Liver (tissue), 9 donors: ENCODE results near the gene GLT6D1. TPM values are rescaled to one million over a fixed set of nuclear protein-coding genes. Genes with fewer than 3 reads are reported as not detected.

Source experiments
- DNase-seq: peaks from one replicate; pipeline ENCODE4 v3.0.0-alpha.2; 2017; ENCODE audit warnings: low spot score
- H3K27ac ChIP-seq, 2 donors: one replicate each; pipeline ENCODE4 v1.7.0; 2013; ENCODE audit warnings: inconsistent platforms in 2 of 2, low read length in 2 of 2, control low read depth in 1 of 2, low read depth in 1 of 2, mild to moderate bottlenecking in 1 of 2
- H3K27me3 ChIP-seq, 4 donors: one replicate each; pipeline versions ENCODE4 v1.6.1 to v1.7.0; 2013; ENCODE audit warnings: low read length in 3 of 4, inconsistent platforms in 1 of 4, mild to moderate bottlenecking in 1 of 4, moderate library complexity in 1 of 4; ENCODE audit not compliant: control insufficient read depth in 4 of 4, insufficient read depth in 4 of 4
- H3K36me3 ChIP-seq, 4 donors: one replicate each; pipeline versions ENCODE4 v1.6.1 to v1.7.0; 2013; ENCODE audit warnings: low read length in 3 of 4, mild to moderate bottlenecking in 3 of 4, low read depth in 1 of 4, moderate library complexity in 1 of 4; ENCODE audit not compliant: control insufficient read depth in 4 of 4, insufficient read depth in 3 of 4
- H3K4me1 ChIP-seq, 4 donors: one replicate each; pipeline versions ENCODE4 v1.6.1 to v1.7.0; 2013; ENCODE audit warnings: low read length in 3 of 4, mild to moderate bottlenecking in 3 of 4, moderate library complexity in 1 of 4; ENCODE audit not compliant: control insufficient read depth in 4 of 4, insufficient read depth in 4 of 4
- H3K4me3 ChIP-seq, 3 donors: one replicate each; pipeline versions ENCODE4 v1.6.1 to v1.7.0; 2013; ENCODE audit warnings: low read length in 3 of 3, control low read depth in 1 of 3, low read depth in 1 of 3, mild to moderate bottlenecking in 1 of 3
- H3K9ac ChIP-seq, 2 donors: one replicate each; pipeline ENCODE4 v1.7.0; 2013; ENCODE audit warnings: low read length in 2 of 2, mild to moderate bottlenecking in 2 of 2, moderate library complexity in 2 of 2, control low read depth in 1 of 2, low read depth in 1 of 2
- H3K9me3 ChIP-seq, 4 donors: one replicate each; pipeline versions ENCODE4 v1.6.1 to v1.7.0; 2013; ENCODE audit warnings: low read length in 3 of 4; ENCODE audit not compliant: control insufficient read depth in 4 of 4
- ATF3 ChIP-seq: IDR thresholded peaks from 2 replicates; pipeline ENCODE4 v1.6.1; 2016; ENCODE audit warnings: antibody characterized with exemption
- EGR1 ChIP-seq, 2 donors: IDR thresholded peaks; 2 replicates each; pipeline ENCODE4 v1.6.1; 2016 to 2018; ENCODE audit warnings: antibody characterized with exemption in 2 of 2, low read depth in 2 of 2
- FOXA1 ChIP-seq: IDR thresholded peaks from 2 replicates; pipeline ENCODE4 v1.6.1; 2016; ENCODE audit warnings: antibody characterized with exemption
- FOXA2 ChIP-seq: IDR thresholded peaks from 2 replicates; pipeline ENCODE4 v1.6.1; 2016; ENCODE audit warnings: antibody characterized with exemption
- GABPA ChIP-seq, 2 donors: IDR thresholded peaks in 1 of 2; conservative IDR thresholded peaks in 1 of 2; 2 replicates each; pipeline ENCODE4 v1.6.1; 2016; ENCODE audit warnings: antibody characterized with exemption in 2 of 2, mild to moderate bottlenecking in 1 of 2, moderate library complexity in 1 of 2
- HNF4A ChIP-seq, 2 donors: conservative IDR thresholded peaks; 2 replicates each; pipeline ENCODE4 v1.6.1; 2016; ENCODE audit warnings: antibody characterized with exemption in 2 of 2, mild to moderate bottlenecking in 2 of 2
- HNF4G ChIP-seq: IDR thresholded peaks from 2 replicates; pipeline ENCODE4 v1.6.1; 2016; ENCODE audit warnings: antibody characterized with exemption
- JUND ChIP-seq, 2 donors: IDR thresholded peaks; 2 replicates each; pipeline ENCODE4 v1.6.1; 2016; ENCODE audit warnings: antibody characterized with exemption in 2 of 2
- MAX ChIP-seq: IDR thresholded peaks from 2 replicates; pipeline ENCODE4 v1.6.1; 2016; ENCODE audit warnings: antibody characterized with exemption
- NR2F2 ChIP-seq: IDR thresholded peaks from 2 replicates; pipeline ENCODE4 v1.6.1; 2016; ENCODE audit warnings: antibody characterized with exemption
- RAD21 ChIP-seq, 2 donors: IDR thresholded peaks; 2 replicates each; pipeline ENCODE4 v1.6.1; 2016; ENCODE audit warnings: antibody characterized with exemption in 2 of 2, mild to moderate bottlenecking in 2 of 2
- RXRA ChIP-seq, 2 donors: IDR thresholded peaks; 2 replicates each; pipeline ENCODE4 v1.6.1; 2017 to 2018; ENCODE audit warnings: antibody characterized with exemption in 2 of 2, mild to moderate bottlenecking in 1 of 2
- SP1 ChIP-seq: IDR thresholded peaks from 2 replicates; pipeline ENCODE4 v1.6.1; 2018; ENCODE audit warnings: antibody characterized with exemption, mild to moderate bottlenecking
- TAF1 ChIP-seq: conservative IDR thresholded peaks from 2 replicates; pipeline ENCODE4 v1.6.1; 2016; ENCODE audit warnings: antibody characterized with exemption, mild to moderate bottlenecking
- YY1 ChIP-seq: IDR thresholded peaks from 2 replicates; pipeline ENCODE4 v1.6.1; 2016; ENCODE audit warnings: antibody characterized with exemption, mild to moderate bottlenecking
- ZBTB33 ChIP-seq: IDR thresholded peaks from 2 replicates; pipeline ENCODE4 v1.6.1; 2016; ENCODE audit warnings: antibody characterized with exemption
- WGBS: extraction: QIAGEN DNeasy Blood & Tissue Kit; methylation state at CpG from one replicate; pipeline ENCODE4 v1.1.7; 2013; 5-methylcytosine and 5-hydroxymethylcytosine counted together
- polyA plus RNA-seq, 2 donors: library from polyadenylated mRNA; stranded (reverse) in 1 of 2; unstranded in 1 of 2; fragments of 200-250 nt in 1 of 2; fragments of >200 nt in 1 of 2; fragmentation: Nextera tagmentation in 1 of 2; extraction: Ambion mirVana in 1 of 2; gene quantifications; one replicate each; pipeline versions ENCODE4 v1.2.1 to v1.2.3, GENCODE V29; 2013 to 2015
- total RNA-seq, 2 donors: library from RNA; depleted of rRNA; stranded (reverse); fragments of >200 nt; gene quantifications; one replicate each; pipeline ENCODE4 v1.2.3, GENCODE V29; 2014
- donor health status: healthy.
- donor health status: healthy.
- donor health status: healthy.
- donor health status: healthy.
- donor health status: healthy.

Gene GLT6D1
- total and polyA plus RNA-seq, 4 donors, result not detected

- no peak for TF ChIP-seq HNF4G
- TF ChIP-seq MAX, result no peak
These were observed 24.9 kb upstream of the GLT6D1 start (continued) for GRCh38 chr9:135664266-135664665.

- Histone ChIP-seq H3K27me3 (no peaks in the 10 kb centered on the region), H3K27ac (no peak overlapping the region), H3K9ac (no peak overlapping the region), H3K36me3 (no peaks in the 10 kb centered on the region), H3K4me1 (no peaks in the 10 kb centered on the region), H3K4me3 (no peak overlapping the region), H3K9me3 (no peaks in the 10 kb centered on the region)
- TF ChIP-seq HNF4A (conservative IDR thresholded peaks at IDR 0.05), result no peak
- TF ChIP-seq EGR1 (IDR thresholded peaks at IDR 0.05; ENCODE audit: low read depth in 2 of 2), result no peak
- TF ChIP-seq RXRA (IDR thresholded peaks at IDR 0.05), result no peak
- no peak for TF ChIP-seq YY1
- no peak for TF ChIP-seq GABPA (IDR thresholded peaks at IDR 0.05 in 1 of 2, conservative IDR thresholded peaks at IDR 0.05 in 1 of 2)
- no peak for TF ChIP-seq FOXA2
- WGBS, result 80% methylated on average over 12 of the region's 12 CpGs
- no peak for DNase-seq
These were observed 24.5 kb upstream of the GLT6D1 start for GRCh38 chr9:135663857-135664256.

- TF ChIP-seq JUND (IDR thresholded peaks at IDR 0.05) (no peak), SP1 (no peak), RXRA (IDR thresholded peaks at IDR 0.05) (no peak), GABPA (IDR thresholded peaks at IDR 0.05 in 1 of 2, conservative IDR thresholded peaks at IDR 0.05 in 1 of 2) (no peak)
- Histone ChIP-seq H3K9me3 (no peaks in the 10 kb centered on the region), H3K9ac (no peak overlapping the region), H3K27me3 (no peaks in the 10 kb centered on the region), H3K27ac (no peak overlapping the region), H3K36me3 (no peaks in the 10 kb centered on the region), H3K4me1 (no peaks in the 10 kb centered on the region), H3K4me3 (no peak overlapping the region)
- WGBS, result 58% methylated on average over 3 of the region's 3 CpGs
- DNase-seq, result no peak
These were observed 24.1 kb upstream of the GLT6D1 start for GRCh38 chr9:135663451-135663770.

GRCh38 chr9:135662758-135663450 is 23.6 kb upstream of the GLT6D1 start, which contains the start of gene LCN9:
TSS of gene LCN9 (plus strand) at chr9:135663309. CDS start at chr9:135663322, 13 bp downstream.
- H3K4me3 ChIP-seq, result no peak within 1 kb of the TSS
- WGBS, result 60% methylated on average over 25 of the region's 25 CpGs
- no peak within 1 kb of the TSS for H3K27ac ChIP-seq
- no peak within 1 kb of the TSS for H3K9ac ChIP-seq
- no peaks in the 10 kb centered on the region for H3K9me3 ChIP-seq
- H3K36me3 ChIP-seq, result no peaks in the 10 kb centered on the region
- no peaks in the 10 kb centered on the region for H3K27me3 ChIP-seq
- no peaks in the 10 kb centered on the region for H3K4me1 ChIP-seq
- DNase-seq, result no peak
- no peak for TF ChIP-seq JUND (IDR thresholded peaks at IDR 0.05)
- no peak for TF ChIP-seq ZBTB33
- TF ChIP-seq RXRA (IDR thresholded peaks at IDR 0.05), result no peak
- no peak for TF ChIP-seq YY1
- TF ChIP-seq GABPA (IDR thresholded peaks at IDR 0.05 in 1 of 2, conservative IDR thresholded peaks at IDR 0.05 in 1 of 2), result no peak
- no peak for TF ChIP-seq ATF3
- no peak for TF ChIP-seq RAD21 (IDR thresholded peaks at IDR 0.05)
- no peak for TF ChIP-seq SP1
- no peak for TF ChIP-seq FOXA1
- no peak for TF ChIP-seq NR2F2
- TF ChIP-seq TAF1, result no peak
- TF ChIP-seq FOXA2, result no peak
- TF ChIP-seq HNF4G, result no peak
